ENCODE measurements around the gene PEF1.

Gene PEF1

GRCh38 chr1:31670593-31670964 is 25.9 kb upstream of the PEF1 start:
- DNase-seq = no peak

- peak; percentile 73 for DNase-seq
Observed at GRCh38 chr1:31669786-31670592, 25.3 kb upstream of the PEF1 start.

- DNase-seq = peak; percentile 69
Observed at GRCh38 chr1:31669433-31669785, 24.7 kb upstream of the PEF1 start.

GRCh38 chr1:31668303-31668883 is 23.7 kb upstream of the PEF1 start:
- DNase-seq = no peak

- no peak for DNase-seq
Observed at GRCh38 chr1:31667065-31667785, 22.5 kb upstream of the PEF1 start.

- peak; percentile 58 for DNase-seq
Observed at GRCh38 chr1:31666263-31666963, 21.7 kb upstream of the PEF1 start.

GRCh38 chr1:31665234-31665878 is 20.7 kb upstream of the PEF1 start:
- no peak for DNase-seq

GRCh38 chr1:31664528-31664927 is 19.9 kb upstream of the PEF1 start:
- DNase-seq = no peak

GRCh38 chr1:31663622-31664452 is 19.2 kb upstream of the PEF1 start:
- peak; percentile 90 for DNase-seq

GRCh38 chr1:31662463-31662862 is 17.8 kb upstream of the PEF1 start:
- no peak for DNase-seq

- no peak for DNase-seq
Observed at GRCh38 chr1:31661856-31662255, 17.2 kb upstream of the PEF1 start.

- no peak for DNase-seq
Observed at GRCh38 chr1:31660871-31661455, 16.3 kb upstream of the PEF1 start.

- DNase-seq = no peak
Observed at GRCh38 chr1:31659889-31660288, 15.2 kb upstream of the PEF1 start.

GRCh38 chr1:31658721-31659120 is 14.0 kb upstream of the PEF1 start:
- DNase-seq = no peak

- no peak for DNase-seq
Observed at GRCh38 chr1:31657972-31658510, 13.4 kb upstream of the PEF1 start.

GRCh38 chr1:31657020-31657804 is 12.5 kb upstream of the PEF1 start:
- no peak for DNase-seq

GRCh38 chr1:31655756-31656155 is 11.1 kb upstream of the PEF1 start:
- DNase-seq = no peak

- no peak for DNase-seq
Observed at GRCh38 chr1:31655104-31655503, 10.4 kb upstream of the PEF1 start.

GRCh38 chr1:31654474-31654776 is 9.7 kb upstream of the PEF1 start:
- DNase-seq = no peak

- DNase-seq = no peak
Observed at GRCh38 chr1:31653717-31654473, 9.2 kb upstream of the PEF1 start.

All from eye (tissue), 1 donor.